ENCODE measurements around the gene SERTAD1.

Gene SERTAD1

DNA sequence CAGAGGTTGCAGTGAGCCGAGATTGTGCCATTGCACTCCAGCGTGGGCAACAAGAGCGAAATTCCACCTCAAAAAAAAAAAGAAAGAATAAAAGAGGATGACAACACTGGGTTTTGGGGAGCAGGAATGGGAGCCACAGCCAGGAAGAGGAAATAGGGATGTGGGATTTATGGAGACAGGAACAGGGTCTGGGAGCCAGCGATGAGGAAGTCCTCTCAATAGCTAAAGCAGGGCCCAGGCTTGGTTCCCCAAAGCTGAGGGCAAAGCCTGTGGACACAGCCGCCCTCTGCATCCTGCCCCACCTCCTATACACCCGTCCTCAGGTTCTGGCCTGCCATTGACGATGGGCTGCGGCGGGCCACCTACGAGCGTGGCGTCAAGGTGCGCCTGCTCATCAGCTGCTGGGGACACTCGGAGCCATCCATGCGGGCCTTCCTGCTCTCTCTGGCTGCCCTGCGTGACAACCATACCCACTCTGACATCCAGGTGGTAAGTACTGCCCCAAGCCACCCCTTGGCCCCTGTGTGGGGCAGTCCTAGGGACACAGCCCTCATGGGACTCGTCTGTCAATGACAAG lies 49.4 kb downstream of the SERTAD1 start:
- DNase-seq (ENCODE audit: low read depth): no peak

DNA sequence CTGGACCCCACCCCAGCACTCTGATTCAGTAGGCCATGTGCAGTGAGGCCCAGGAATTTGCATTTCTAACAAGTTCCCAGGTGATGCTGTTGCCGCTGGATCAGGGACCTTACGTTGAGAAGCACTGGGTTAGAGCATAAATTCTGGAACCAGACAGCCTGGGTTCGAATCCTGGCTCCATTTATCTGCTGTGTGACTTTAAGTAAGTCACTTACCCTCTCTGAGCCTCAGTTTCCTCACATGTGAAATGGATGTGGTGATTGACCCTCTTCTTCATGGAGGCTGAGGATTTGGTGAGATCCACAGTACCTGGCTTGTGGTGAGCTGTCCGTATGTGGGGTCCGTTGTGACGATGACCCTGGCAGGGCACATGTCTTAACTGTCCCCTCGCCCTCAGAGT lies 51.7 kb downstream of the SERTAD1 start:
- no peak for DNase-seq (ENCODE audit: low read depth)

DNA sequence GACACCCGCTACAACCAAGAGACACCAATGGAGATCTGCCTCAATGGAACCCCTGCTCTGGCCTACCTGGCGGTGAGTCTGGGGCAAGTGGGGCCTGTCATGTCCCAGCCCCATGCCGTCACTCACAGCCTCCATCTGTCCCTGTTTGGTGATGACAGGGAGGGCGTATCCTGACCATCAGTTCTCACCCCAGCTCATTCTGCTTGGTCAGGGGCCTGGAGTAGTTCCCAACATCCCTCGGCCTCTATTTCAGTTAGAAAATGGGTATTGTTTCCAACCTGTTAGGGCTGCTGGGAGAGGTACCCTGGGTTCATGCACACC lies 54.0 kb downstream of the SERTAD1 start:
- no peak for DNase-seq (ENCODE audit: low read depth)
